Measurements from ENCODE around the gene NUS1. TPM values are rescaled to one million over a fixed set of nuclear protein-coding genes. Genes with fewer than 3 reads are reported as not detected.

The NUS1 gene
- total and polyA plus RNA-seq, 2 of the 4 experiments (the other 2 are of a cell fraction) = 11.8 to 19.6 TPM

GRCh38 chr6:117668736-117669135 is 6.5 kb upstream of the NUS1 start:
- Histone ChIP-seq H4K5ac (ENCODE audit: low read depth, low read length) (no peak overlapping the region), H2BK20ac (ENCODE audit: low read depth, low read length) (no peak overlapping the region), H3K9me1 (ENCODE audit: insufficient read depth, low read length) (no peaks in the 10 kb centered on the region), H3K56ac (ENCODE audit: extremely low read depth, insufficient read depth, low read length) (no peak overlapping the region), H2AK5ac (ENCODE audit: low read depth, low read length) (no peak overlapping the region), H3K36me3 (ENCODE audit: control insufficient read depth, insufficient read depth, low read length) (no peaks in the 10 kb centered on the region), H3K23ac (ENCODE audit: low read depth, low read length) (no peak overlapping the region), H2BK15ac (ENCODE audit: low read depth, low read length) (no peak overlapping the region), H3K27me3 (ENCODE audit: control insufficient read depth, insufficient read depth, low read length) (no peaks in the 10 kb centered on the region), H2BK120ac (ENCODE audit: low read depth, low read length) (no peak overlapping the region), H3K14ac (replicated peaks; ENCODE audit: low read depth, low read length) (no peak overlapping the region), H2AK9ac (replicated peaks; ENCODE audit: low read depth, low read length, poor library complexity) (no peak overlapping the region), H3K18ac (ENCODE audit: low read depth, low read length) (no peak overlapping the region), H3K4me2 (ENCODE audit: low read depth, low read length) (no peak overlapping the region), H3K9ac (ENCODE audit: low read depth, low read length) (no peak overlapping the region), H2AFZ (replicated peaks; ENCODE audit: low read length, poor library complexity) (no peak overlapping the region), H2BK5ac (ENCODE audit: low read depth, low read length, poor library complexity, severe bottlenecking) (no peak overlapping the region), H3K4me1 (ENCODE audit: control insufficient read depth, insufficient read depth, low read length) (no peaks in the 10 kb centered on the region), H3K9me3 (ENCODE audit: control insufficient read depth, insufficient read depth, low read length) (no peaks in the 10 kb centered on the region), H4K20me1 (ENCODE audit: insufficient read depth, low read length) (no peaks in the 10 kb centered on the region), H3K27ac (ENCODE audit: insufficient read depth, low read length) (no peak overlapping the region), H4K8ac (ENCODE audit: low read depth in 2 of 2, low read length in 2 of 2) (no peak overlapping the region), H4K91ac (ENCODE audit: insufficient read depth, low read depth, low read length) (no peak overlapping the region), H3K79me1 (ENCODE audit: low read depth in 1 of 2, low read length in 2 of 2) (no peaks in the 10 kb centered on the region), H3K4ac (ENCODE audit: low read depth, low read length) (no peak overlapping the region), H3K4me3 (ENCODE audit: insufficient read depth, low read depth, low read length) (no peak overlapping the region)
- intact Hi-C loops (cut with micrococcal nuclease) = no loop called here
- ATAC-seq (ENCODE audit: low read depth) = no peak
- no peak for DNase-seq
- dilution Hi-C loops (cut with HindIII; ENCODE audit: low sequenced_read_pairs, unreplicated experiment) = no loop called here
- no peak for TF ChIP-seq POLR2A (IDR thresholded peaks at IDR 0.05; ENCODE audit: low read depth, low read length)
- TF ChIP-seq RCOR1 (IDR thresholded peaks at IDR 0.05; ENCODE audit: insufficient replicate concordance, low read length) = no peak
- TF ChIP-seq ELK1 (IDR thresholded peaks at IDR 0.05; ENCODE audit: borderline replicate concordance, low read depth, low read length) = no peak
- TF ChIP-seq CTCF (conservative IDR thresholded peaks at IDR 0.05; ENCODE audit: low read depth, low read length) = no peak
- no peak for TF ChIP-seq MAZ (IDR thresholded peaks at IDR 0.05; ENCODE audit: borderline replicate concordance, low read depth, low read length)
- no peak for TF ChIP-seq RFX5 (IDR thresholded peaks at IDR 0.05; ENCODE audit: low read depth, low read length)
- TF ChIP-seq SMC3 (IDR thresholded peaks at IDR 0.05; ENCODE audit: low read depth, low read length) = no peak
- no peak for TF ChIP-seq BHLHE40 (IDR thresholded peaks at IDR 0.05; ENCODE audit: low read depth, low read length)
- no peak for TF ChIP-seq FOS (IDR thresholded peaks at IDR 0.05; ENCODE audit: low read depth, low read length)
- TF ChIP-seq CEBPB (IDR thresholded peaks at IDR 0.05; ENCODE audit: low read depth, low read length) = no peak
- no peak for TF ChIP-seq MAFK (IDR thresholded peaks at IDR 0.05; ENCODE audit: low read depth, low read length)
- no peak for TF ChIP-seq NFE2L2 (IDR thresholded peaks at IDR 0.05; ENCODE audit: low read depth, low read length)
- TF ChIP-seq USF2 (IDR thresholded peaks at IDR 0.05; ENCODE audit: low read depth, low read length) = no peak
- no peak for TF ChIP-seq CHD1 (IDR thresholded peaks at IDR 0.05; ENCODE audit: low read depth, low read length)
- TF ChIP-seq RAD21 (IDR thresholded peaks at IDR 0.05; ENCODE audit: low read length) = no peak
- TF ChIP-seq MXI1 (IDR thresholded peaks at IDR 0.05; ENCODE audit: borderline replicate concordance, low read depth, low read length) = no peak
- CTCF ChIA-PET = interaction anchor here (1.1 kb wide), 1 partner anchor 269 kb away, joined by 3 read pairs; no protein-coding TSS in a partner anchor
- in situ Hi-C loops (cut with MboI; ENCODE audit: low sequenced_read_pairs) = no loop called here
- POLR2A ChIA-PET (ENCODE audit: unreplicated experiment) = no interaction called here
- no TSS peak for BruUV-seq (replicated peaks)

Data from IMR-90 (cell line).